GM10266 (cell line): Measurements from ENCODE around the gene SGSM2.

Experiments
- DNase-seq: peaks from one replicate; pipeline ENCODE4 v3.0.0; 2012; ENCODE audit errors: extremely low spot score
- CTCF ChIP-seq: IDR thresholded peaks from 2 replicates; pipeline ENCODE4 v1.5.1; 2012; ENCODE audit warnings: mild to moderate bottlenecking, low read depth; ENCODE audit not compliant: control insufficient read depth, insufficient read depth; ENCODE audit errors: missing control alignments

SGSM2 gene

GRCh38 chr17:2319051-2319450, 18.2 kb upstream of the SGSM2 start:
- TF ChIP-seq CTCF = no peak
- no peak for DNase-seq

- DNase-seq = no peak
- TF ChIP-seq CTCF = no peak
Observed at GRCh38 chr17:2321399-2321798, 15.9 kb upstream of the SGSM2 start.

- TF ChIP-seq CTCF = no peak
- no peak for DNase-seq
Observed at GRCh38 chr17:2323629-2324314, 13.5 kb upstream of the SGSM2 start.

- no peak for DNase-seq
- no peak for TF ChIP-seq CTCF
Observed at GRCh38 chr17:2331303-2331702, 6.0 kb upstream of the SGSM2 start.

- DNase-seq = peak; percentile 30
- TF ChIP-seq CTCF = no peak
Observed at GRCh38 chr17:2335726-2336214, 1.5 kb upstream of the SGSM2 start.

GRCh38 chr17:2336215-2336851, 968 bp upstream of the SGSM2 start, which contains the start of gene TSR1:
Gene TSR1 (minus strand): TSS chr17:2336457. CDS start chr17:2336427, 30 bp downstream.
- peak; percentile 48 for TF ChIP-seq CTCF
- peak; percentile 99 for DNase-seq
